HS-27A (cell line): ENCODE measurements around the gene GOLGA7B.

ENCODE experiments used
- DNase-seq: peaks from one replicate; pipeline ENCODE4 v3.0.0-alpha.2; 2012; ENCODE audit warnings: low read depth, missing footprints

The GOLGA7B gene

DNA sequence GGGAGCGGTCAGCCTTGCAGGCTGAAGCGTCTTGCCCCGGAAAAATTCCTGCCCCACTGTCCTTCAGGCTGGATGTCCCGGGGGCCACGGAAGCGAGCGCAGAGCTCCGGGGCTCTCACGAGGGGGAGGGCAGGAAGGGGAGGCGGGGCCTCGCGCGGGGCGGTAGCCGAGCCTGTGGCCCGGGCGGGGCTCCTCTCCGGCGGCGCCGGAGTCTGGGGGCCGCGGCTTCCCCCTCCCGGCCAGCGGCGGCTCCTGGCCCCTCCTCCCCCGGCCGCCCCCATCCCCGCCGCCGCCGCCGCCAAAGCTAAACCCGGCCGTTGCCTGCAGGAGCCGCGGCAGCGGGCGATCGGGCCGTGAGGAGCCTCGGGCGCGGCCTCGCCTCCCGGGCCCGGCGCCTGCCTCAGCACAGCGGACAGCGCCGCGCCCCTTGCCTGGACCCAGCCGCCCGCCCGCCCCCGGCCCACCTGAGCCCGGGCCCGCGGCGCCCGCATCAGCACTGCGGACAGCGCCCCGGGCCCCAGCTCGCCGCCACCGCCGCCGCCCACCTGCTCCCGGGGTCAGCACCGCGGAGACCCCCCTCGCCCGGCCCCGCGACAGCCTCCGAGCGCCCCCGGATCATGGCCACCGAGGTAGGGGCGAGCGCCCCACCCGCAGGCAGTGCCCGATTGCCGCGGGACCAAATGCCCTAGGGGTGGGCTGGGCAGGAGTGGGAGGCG, at the start of gene GOLGA7B:
Gene GOLGA7B (plus strand): TSS at position 157 of the 716 bp plus-strand sequence. CDS start 461 bp downstream, at position 618.
- no peak for DNase-seq

DNA sequence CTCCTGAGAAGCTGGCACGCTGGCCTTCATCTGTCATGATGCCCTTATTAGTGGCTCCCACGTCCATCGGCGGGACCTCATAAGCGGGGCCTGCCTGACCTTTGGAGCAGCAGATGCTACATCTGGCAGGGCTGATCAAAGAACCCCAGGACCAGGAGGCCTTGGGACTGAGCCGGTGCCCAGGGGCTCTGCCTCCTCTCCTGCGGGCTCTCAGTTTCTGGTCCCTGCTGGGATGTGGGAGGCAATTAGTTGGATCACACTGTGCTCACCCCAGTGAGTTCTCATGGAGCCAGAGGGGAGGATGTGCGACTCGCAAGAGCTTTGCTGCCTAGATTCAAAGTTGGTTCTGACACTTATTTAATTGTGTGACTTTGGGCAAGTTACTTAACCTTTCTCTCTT, 49.2 kb upstream of the GOLGA7B start:
- DNase-seq = no peak

DNA sequence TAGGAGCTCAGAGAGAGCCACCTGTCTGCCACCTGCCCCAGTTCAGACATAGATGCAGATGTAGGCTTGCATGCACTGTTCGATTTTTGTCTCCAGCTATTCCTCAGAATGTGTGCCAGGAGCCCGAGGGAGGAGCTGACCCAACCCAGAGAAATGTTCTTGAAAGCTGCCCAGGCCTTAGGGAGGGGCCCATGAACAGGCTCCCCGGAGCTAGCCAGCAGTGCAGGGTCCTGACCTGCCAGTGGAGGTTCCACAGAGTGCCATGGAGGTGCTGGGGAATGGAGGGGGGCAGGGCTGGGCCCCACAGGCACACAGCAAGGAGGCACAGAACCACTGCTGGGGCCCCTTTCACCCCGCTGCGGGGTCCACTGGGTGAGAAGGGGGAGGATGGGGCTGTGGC, 48.2 kb upstream of the GOLGA7B start:
- DNase-seq = no peak

DNA sequence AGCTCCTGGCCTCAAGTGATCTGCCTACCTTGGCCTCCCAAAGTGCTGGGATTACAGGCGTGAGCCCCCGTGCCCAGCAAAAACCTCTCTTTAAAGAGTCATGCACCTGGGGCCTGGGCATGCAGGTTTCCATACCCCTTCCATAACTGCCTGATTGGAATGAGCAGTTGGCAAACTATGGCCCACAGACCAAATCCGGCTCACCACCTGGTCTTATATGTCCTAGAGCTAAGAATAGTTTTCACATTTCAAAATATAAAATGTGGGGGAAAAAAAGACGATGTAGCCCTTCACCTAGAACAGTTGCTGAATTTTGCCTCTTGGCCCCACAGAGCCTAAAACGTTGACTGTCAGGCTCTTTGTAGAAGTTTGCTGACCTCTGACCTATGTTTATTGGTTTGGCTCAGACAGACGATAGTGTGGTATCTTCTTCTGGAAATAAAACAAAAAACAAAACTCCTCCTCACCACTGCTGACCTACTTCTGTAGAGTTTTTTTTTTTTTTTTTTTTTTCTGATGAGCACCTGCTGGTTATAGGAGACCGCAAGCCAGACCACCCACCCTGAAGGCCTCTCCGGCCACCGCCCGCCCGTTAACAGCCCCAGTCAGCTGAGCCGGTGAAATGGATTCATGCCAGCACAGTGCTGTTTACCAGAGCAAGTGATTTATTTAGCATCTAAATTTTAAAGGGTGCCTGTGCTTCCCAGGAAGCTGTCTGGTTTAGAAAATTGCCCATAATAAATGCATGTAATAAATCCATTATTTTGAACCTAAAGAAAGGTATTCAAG, 44.4 kb upstream of the GOLGA7B start:
- DNase-seq = no peak

DNA sequence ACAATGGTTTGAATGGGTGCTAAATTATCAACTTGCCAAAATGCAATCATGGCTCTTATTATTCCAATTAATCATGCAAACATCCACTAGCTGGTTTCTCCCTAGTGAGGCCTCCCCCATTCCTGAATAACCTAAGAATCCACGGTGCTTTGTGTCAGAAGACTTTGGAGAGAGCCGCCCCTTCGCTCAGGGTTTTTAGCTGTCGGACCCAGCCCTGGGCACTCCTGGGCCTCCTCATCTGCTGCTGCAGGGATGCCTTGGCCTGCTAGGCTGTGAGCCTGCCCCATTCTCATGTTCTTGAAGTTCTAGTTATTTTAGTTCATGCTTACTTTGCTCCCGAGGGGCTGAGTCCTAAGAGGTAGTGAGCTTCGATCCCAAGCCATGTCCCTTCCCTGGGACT, 43.7 kb upstream of the GOLGA7B start:
- no peak for DNase-seq

DNA sequence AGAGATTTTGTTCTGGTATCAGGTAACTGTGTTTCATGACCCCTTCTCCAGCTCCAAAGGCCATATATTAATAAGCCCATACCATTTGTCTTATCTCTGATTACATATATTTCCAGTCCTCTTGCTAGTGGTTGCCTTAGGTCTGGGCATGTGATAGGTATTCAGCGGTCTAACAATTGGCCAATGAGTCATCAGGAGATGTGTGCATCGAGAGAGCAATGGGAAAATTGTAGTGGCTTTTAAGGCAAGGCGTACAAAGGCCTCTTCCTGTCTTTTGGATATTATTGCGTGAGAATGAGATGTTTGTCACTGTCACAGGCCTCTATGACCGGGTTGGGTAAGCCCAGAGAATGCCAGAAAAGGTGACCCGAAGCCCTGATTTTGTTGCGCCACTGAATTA, 39.2 kb upstream of the GOLGA7B start:
- no peak for DNase-seq

DNA sequence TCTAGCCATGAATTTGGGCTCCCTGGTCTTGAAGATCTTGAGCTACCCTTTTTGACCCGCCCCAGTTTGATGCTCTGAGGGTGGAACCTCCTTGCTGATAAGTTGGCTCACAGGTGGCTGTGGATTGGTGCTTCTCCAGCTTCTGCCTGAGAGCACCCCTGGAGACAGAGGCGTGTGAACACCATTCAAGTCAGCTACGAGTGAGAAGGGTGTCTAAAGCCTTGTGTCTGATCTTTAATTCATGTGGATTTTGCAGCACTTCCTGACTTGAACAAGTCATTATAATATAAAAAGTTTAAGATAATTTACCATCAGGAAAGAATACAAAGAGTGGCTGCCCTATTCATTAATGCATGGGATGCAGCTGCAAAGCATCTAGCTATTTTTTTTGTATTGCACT, 37.7 kb upstream of the GOLGA7B start:
- DNase-seq = no peak

DNA sequence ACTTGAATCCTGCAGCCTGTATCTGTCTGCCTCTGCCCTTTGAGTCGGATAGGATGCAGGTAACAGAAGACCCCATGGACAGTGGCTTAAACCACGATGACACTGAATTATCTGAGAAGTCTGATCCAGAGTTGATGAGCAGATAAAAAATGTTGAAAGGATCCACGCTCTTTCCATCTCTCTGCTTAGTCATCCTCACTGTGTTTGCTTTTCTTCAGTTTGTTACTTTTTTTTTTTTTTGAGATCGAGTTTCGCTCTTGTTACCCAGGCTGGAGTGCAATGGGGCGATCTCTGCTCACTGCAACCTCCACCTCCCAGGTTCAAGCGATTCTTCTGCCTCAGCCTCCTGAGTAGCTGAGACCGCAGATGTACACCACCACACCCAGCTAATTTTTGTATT, 36.9 kb upstream of the GOLGA7B start:
- DNase-seq = no peak

DNA sequence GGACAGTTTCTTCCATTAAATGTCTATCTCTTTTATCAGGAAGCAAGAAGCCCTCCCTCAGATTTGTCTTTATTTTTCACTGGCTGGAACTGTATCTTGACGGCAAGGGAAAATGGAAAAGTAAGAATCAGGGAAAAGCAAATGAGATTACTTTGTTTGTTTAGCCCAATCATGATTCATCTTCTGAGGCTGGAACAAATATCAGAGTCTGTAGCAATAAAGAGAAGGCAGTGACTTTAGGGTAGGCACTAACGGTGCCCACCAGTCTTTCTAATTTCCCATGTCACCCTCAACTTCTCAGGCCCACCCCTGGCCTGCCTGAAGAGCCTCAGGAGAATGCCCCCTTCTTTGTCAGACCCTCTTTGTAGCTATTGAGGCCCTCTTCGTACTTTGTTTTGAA, 36.3 kb upstream of the GOLGA7B start:
- no peak for DNase-seq

DNA sequence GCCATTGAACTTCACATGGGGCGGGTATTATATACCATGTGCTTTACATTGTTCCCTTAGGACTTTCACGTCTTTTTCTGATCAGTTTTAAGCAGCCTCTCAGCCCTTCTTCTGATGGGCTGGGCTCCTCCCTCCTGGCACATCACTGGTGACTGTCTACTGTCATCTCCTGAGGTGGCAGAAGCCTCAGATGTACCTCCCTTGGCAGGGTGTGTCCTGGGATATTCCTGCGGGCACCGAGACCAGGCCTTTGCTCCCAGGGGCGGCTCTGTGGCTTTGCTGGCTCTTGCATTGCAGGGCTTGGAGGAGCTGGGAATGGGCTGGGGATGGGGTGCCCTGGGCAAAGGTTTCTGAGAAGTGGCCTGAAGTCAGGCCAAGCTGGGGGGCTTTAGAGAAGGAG, 34.6 kb upstream of the GOLGA7B start:
- DNase-seq = no peak

DNA sequence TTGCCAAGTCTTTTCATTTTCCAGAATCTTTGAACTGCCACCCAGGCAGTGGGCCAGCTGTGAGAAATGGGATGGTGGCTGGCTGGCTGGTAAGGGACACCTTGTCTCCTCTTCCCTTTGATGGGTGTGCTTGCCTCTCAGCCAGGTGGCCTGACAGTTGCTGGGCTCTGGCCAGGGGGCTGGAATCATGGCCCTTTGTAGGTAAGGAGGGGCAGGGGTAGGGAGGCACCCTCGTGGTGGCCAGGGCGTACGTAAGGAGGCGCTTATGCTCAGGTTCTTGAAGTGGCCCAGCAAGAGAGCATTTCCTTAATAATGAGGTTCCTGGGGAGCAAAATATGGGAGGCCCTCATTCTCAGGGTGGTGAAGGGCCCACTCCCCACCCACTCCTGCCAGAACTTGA, 33.0 kb upstream of the GOLGA7B start:
- no peak for DNase-seq

DNA sequence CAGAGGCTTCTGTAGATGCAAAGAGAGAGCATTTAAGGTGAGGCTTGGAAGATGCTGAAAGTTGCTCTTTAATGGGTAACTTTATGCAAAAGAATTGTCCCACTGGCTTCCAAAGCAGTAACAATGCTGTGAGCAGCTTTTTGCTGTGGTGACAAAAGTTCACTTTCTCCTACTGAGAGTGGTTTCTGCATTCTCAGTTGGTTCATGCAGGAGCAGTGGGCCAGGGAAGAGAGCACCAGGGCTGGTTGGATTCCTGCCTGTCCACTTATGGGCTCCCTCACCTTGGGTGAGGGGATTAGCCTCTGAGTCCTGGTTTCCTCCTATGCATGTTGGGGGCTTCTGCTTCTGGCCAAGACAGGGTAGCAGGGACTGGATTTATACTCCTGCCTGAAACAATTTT, 31.1 kb upstream of the GOLGA7B start:
- no peak for DNase-seq

DNA sequence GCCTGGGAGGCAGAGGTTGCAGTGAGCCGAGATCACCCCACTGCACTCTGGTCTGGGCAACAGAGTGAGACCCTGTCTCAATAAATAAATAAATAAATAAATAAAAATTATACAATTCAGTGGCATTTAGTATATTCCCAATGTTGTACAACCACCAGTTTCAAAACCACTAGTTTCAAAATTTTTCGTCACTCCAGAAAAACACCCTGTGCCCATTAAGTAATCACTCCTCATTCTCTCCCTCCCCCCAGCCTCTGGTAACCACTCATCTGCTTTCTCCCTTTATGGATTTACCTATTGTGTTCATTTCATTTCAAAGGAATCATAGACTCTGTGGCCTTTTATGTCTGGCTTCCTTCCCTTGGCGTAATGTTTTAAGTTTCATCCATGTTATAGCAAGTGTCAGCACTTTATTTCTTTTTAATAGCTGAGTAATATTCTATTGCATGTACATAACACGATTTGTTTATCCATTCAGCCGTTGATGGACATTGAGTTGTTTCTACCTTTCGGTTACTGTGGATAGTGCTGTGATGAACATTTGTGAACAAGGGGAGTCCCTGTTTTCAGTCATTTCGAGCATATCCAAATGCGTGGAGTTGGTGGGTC, 29.4 kb upstream of the GOLGA7B start:
- DNase-seq = no peak

DNA sequence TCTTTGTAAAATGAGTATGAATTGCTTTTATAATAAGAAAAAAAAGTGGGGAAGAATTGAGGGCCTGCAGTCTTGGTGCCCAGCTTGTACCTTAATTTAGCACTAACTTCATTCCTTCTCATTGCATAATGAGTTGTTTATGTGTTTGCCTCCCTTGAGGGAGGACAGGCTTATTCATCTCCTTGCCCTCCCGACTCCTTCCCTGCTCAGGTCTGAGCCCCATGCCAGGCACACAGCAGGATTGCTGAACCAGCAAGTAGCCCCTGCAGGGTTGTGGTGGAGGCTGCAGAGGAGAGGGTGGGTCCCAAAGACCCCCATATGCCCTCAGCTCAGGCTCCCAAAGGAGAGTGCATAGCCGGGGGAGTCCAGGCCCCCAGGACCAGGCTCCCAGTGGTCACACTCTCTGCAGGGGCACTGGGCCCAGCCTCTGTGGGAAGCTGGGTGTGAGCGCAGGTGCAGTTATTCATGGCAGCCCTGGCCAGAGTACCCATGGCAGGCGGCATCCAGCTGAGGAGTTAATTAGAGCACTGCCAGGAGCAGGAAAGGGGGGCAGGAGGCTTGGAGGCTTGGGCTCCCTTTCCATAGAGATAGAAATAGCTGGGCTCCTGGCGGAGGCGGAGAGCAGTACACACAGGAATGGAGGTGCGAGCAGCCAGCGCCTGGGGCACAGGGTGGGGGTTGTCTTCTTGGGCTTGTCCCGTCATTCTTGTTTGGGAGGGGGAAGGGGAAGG, 28.2 kb upstream of the GOLGA7B start:
- no peak for DNase-seq

DNA sequence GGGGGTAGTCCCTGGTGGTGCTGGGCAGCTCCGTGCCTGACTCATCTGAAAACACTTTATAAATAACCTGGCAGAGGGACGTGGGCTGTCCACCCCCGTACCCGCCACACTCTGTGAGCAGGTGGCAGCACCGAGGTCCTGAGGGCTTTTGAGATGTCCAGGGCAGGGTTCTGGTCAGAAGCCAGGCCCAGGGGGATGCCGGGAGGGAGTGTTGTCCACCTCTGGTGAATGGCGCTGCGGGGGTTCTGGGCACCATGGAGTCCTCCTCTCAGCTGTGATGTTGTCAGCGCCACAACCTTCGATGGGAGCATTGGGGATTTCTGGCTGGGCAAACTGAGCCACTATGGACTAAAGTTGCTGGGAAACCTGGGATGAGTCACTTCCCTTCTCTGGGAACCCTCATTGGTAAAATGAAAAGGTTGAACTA, 27.4 kb upstream of the GOLGA7B start:
- no peak for DNase-seq

DNA sequence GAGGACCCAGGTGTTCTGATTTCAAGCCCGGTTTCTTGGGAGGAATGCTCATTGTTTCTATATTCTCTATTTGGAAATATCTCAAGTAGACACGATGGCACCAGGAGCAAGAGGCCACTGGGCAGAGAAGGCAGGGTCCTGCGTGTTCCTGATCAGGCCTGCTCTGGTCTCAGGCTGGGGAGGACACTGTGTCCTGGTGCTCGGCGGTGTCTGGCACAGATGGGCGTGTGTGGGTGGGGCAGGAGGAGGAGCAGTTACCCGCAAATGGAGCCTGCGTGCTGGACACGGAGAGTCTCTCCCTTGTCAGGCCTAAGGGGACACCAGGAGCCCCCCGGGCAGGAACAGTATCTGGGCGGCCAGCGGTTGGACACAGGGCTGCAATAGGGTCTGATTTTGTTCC, 25.9 kb upstream of the GOLGA7B start:
- no peak for DNase-seq

DNA sequence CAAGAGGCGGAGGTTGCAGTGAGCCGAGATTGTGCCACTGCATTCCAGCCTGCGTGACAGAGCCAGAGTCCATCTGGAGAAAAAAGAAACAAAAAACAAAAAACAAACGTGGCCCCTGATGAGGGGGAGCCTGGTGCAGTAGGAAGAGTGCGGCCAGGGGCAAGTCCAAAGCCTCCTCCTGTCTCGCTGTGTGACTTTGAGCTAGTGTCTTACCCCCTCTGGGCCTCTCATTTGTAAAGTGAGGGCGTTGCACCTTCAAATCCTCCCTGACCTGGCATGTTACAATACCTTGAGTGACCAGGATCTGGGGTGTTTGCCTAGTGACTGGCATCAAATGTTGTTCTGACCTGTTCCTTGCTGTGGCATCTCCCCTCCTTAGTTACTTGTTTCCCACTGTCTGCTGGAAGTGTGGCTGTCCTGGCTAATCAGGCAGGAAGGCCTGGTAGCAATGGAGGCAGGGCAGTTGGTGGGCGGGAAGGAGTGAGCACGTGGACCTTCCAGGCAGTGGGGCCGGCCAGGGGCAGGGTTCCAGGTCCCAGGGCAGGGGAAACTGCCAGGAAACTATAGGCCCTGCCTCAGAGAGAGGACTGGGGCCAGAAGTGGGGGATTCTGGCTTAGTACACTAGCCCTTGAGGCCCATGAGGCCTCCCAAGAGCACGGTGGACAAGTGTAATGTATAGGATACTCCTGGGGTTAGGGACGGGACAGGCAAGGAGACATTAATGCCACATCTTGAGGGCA, 24.5 kb upstream of the GOLGA7B start:
- no peak for DNase-seq

DNA sequence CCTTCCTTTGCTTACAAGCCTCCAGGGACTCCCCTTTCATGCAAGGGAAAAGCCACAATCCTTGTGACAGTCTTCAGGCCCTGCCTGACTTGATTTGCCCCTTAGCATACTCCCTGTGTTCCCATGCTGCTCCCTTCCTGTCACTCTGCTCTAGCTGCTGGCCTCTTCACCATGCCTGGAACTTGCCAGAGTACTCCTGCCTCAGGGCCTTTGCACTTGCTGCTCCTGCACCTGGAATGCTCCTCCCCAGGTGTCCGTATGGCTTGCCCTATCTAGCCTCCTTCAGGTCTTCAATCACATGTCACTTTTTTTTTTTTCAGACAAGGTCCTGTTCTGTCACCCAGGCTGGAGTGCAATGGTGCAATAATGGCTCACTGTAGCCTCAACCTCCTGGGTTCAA, 22.8 kb upstream of the GOLGA7B start:
- DNase-seq = no peak

DNA sequence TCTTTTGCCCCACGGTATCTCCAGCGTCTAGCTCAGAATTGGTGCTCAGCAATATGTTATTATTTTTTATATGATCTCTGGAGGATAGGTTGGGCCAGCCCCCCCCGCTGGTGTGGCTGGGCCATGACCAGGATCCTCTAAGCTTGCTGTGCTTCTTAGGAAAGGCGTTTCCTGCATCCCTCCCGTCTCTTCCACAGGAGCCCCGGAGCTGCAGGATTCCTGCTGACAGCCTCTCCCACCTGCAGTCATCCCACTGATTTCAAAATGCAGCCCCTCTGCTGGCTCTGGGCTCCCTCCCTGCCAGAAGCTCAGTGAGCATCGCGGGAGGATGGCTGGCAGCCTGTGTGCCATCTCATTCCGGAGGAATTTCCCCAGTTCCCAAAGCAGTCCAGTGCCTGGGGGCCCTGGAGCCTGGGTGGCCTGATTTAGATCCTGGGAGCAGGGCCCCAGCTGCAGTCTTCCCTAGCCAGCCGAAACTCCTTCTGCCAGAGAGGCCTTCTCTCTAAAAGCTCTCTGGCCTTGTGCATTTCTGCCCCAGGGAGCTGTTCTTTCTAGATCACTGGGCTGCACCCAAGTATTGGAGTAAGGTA, 21.8 kb upstream of the GOLGA7B start:
- DNase-seq = peak; percentile 7

DNA sequence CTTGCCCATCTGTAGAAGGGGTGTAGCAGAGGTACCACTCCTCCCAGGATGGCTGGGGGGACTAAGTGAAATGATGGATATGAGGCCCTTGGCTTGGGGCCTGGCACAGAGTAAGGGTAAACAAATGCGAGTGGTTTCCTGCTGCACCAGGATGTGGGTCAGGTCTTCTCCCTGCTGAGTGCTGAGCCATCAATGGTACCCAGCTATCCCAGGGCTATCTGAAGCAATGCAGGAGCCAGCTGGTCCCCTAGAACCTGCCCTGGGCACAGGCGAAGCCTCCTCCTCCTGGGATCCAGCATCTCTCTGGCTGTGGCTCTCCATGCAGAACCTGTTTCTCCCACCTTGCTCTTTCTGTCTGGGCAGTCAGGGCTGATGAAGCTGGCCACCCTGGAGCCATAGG, 20.9 kb upstream of the GOLGA7B start:
- no peak for DNase-seq

DNA sequence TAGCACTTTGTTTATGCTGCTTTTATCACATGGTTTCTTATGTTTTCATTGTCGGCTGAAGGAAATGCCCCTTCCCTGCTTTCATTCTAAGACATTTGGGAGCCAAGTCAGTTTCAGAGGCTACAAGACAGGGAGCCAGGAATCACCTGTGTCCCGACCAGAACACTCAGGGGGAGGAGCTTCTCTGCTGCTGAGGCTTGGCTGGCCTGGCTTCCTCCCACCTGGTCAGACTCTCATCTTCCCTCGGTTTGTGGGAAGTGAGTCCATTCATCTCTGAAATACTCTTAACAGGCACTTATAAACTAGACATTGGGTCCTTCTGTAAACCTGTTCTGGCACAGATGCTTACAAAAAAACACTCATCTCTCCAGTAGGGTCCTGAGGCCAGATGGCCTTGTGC, 19.6 kb upstream of the GOLGA7B start:
- no peak for DNase-seq
